ENCODE data around the gene C1QTNF4.

C1QTNF4 gene

GRCh38 chr11:47545298-47545697 is 48.9 kb downstream of the C1QTNF4 start:
- no peak for DNase-seq
- in situ Hi-C loops (cut with HindIII; ENCODE audit: low pct_ligation_motif_present, low pct_unique_long_range_greater_than_20kb, low sequenced_read_pairs): no loop called here

GRCh38 chr11:47541070-47541469 is 53.1 kb downstream of the C1QTNF4 start:
- no peak for DNase-seq
- in situ Hi-C loops (cut with HindIII; ENCODE audit: low pct_ligation_motif_present, low pct_unique_long_range_greater_than_20kb, low sequenced_read_pairs): no loop called here

DNA sequence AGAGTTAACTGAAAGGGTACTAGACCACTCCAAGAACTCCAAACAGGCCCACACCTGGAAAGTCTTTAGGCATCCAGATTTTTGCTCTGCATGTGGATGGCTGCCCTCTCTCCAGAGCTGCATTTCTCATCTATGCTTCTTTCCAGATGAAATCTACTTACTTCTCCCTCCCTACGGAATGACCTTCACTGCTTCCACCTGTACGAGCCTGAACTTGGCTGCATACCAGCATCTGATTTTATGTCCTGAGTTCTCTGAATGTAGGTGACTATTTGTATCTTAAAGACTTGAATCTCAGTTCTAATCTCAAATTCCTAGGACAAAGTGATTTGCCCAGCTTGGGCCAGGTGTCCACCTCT is 54.6 kb downstream of the C1QTNF4 start:
- DNase-seq: no peak
- in situ Hi-C loops (cut with HindIII; ENCODE audit: low pct_ligation_motif_present, low pct_unique_long_range_greater_than_20kb, low sequenced_read_pairs): no loop called here
